IPS-20b (cell line): ENCODE results near the gene DERA.
"Not testable (repeated sequence)": the region's sequence is repeated elsewhere in the genome, so short reads cannot be mapped to it uniquely, and the experiment has no call there.

Experiments
- H3K27ac ChIP-seq: one replicate; pipeline ENCODE4 v1.5.1; 2013; ENCODE audit warnings: low read length
- H3K27me3 ChIP-seq: 2 replicates; pipeline ENCODE4 v1.6.1; 2013; ENCODE audit warnings: mild to moderate bottlenecking, low read length, inconsistent platforms; ENCODE audit not compliant: insufficient read depth
- H3K36me3 ChIP-seq: 2 replicates; pipeline ENCODE4 v1.6.1; 2013; ENCODE audit warnings: low read depth, mild to moderate bottlenecking, inconsistent platforms, low read length, moderate library complexity; ENCODE audit not compliant: insufficient read depth
- H3K4me1 ChIP-seq: 2 replicates; pipeline ENCODE4 v1.6.1; 2013; ENCODE audit warnings: mild to moderate bottlenecking, control low read depth, inconsistent platforms, low read length, moderate library complexity; ENCODE audit not compliant: insufficient read depth
- H3K4me3 ChIP-seq: 2 replicates; pipeline ENCODE4 v1.5.1; 2013; ENCODE audit warnings: mild to moderate bottlenecking, low read length, inconsistent platforms
- H3K9ac ChIP-seq: 2 replicates; pipeline ENCODE4 v1.6.1; 2013; ENCODE audit warnings: low read depth, mild to moderate bottlenecking, inconsistent platforms, low read length, moderate library complexity
- H3K9me3 ChIP-seq: 2 replicates; pipeline ENCODE4 v1.6.1; 2013; ENCODE audit warnings: mild to moderate bottlenecking, low read depth, low read length, inconsistent platforms; ENCODE audit not compliant: insufficient read depth

The DERA gene

GRCh38 chr12:16046266-16046665 is 135.1 kb downstream of the DERA start:
- Histone ChIP-seq H3K9me3 (no peaks in the 10 kb centered on the region), H3K36me3 (no peaks in the 10 kb centered on the region), H3K9ac (no peak overlapping the region), H3K4me1 (no peaks in the 10 kb centered on the region), H3K27ac (no peak overlapping the region), H3K4me3 (no peak overlapping the region), H3K27me3 (no peaks in the 10 kb centered on the region)

GRCh38 chr12:16048511-16048910 is 137.4 kb downstream of the DERA start:
- H3K27me3 ChIP-seq, result no peaks in the 10 kb centered on the region
- H3K9me3 ChIP-seq, result no peaks in the 10 kb centered on the region
- H3K9ac ChIP-seq, result no peak overlapping the region
- H3K36me3 ChIP-seq, result no peaks in the 10 kb centered on the region
- no peak overlapping the region for H3K27ac ChIP-seq
- H3K4me1 ChIP-seq, result no peaks in the 10 kb centered on the region
- no peak overlapping the region for H3K4me3 ChIP-seq

- no peaks in the 10 kb centered on the region for H3K27me3 ChIP-seq
- H3K9me3 ChIP-seq, result no peaks in the 10 kb centered on the region
- H3K36me3 ChIP-seq, result no peaks in the 10 kb centered on the region
- H3K27ac ChIP-seq, result no peak overlapping the region
- H3K4me1 ChIP-seq, result no peaks in the 10 kb centered on the region
- no peak overlapping the region for H3K4me3 ChIP-seq
- H3K9ac ChIP-seq, result no peak overlapping the region
Measured at GRCh38 chr12:16056910-16057309, 145.8 kb downstream of the DERA start.

GRCh38 chr12:16057351-16057751 is 146.2 kb downstream of the DERA start:
- not testable (repeated sequence) for H3K9me3 ChIP-seq, H3K4me1 ChIP-seq, H3K27ac ChIP-seq, H3K36me3 ChIP-seq, H3K27me3 ChIP-seq, H3K9ac ChIP-seq, H3K4me3 ChIP-seq

GRCh38 chr12:16062611-16063010 is 151.5 kb downstream of the DERA start:
- no peak overlapping the region for H3K9ac ChIP-seq
- no peak overlapping the region for H3K27ac ChIP-seq
- H3K36me3 ChIP-seq, result no peaks in the 10 kb centered on the region
- H3K27me3 ChIP-seq, result no peaks in the 10 kb centered on the region
- H3K4me3 ChIP-seq, result no peak overlapping the region
- no peaks in the 10 kb centered on the region for H3K4me1 ChIP-seq
- no peaks in the 10 kb centered on the region for H3K9me3 ChIP-seq

- H3K9me3 ChIP-seq, result no peaks in the 10 kb centered on the region
- no peaks in the 10 kb centered on the region for H3K4me1 ChIP-seq
- no peaks in the 10 kb centered on the region for H3K36me3 ChIP-seq
- H3K27me3 ChIP-seq, result no peaks in the 10 kb centered on the region
- H3K9ac ChIP-seq, result no peak overlapping the region
- no peak overlapping the region for H3K27ac ChIP-seq
- no peak overlapping the region for H3K4me3 ChIP-seq
Measured at GRCh38 chr12:16063726-16064125, 152.6 kb downstream of the DERA start.

GRCh38 chr12:16070113-16070512 is 159.0 kb downstream of the DERA start:
- H3K36me3 ChIP-seq, result no peaks in the 10 kb centered on the region
- H3K4me1 ChIP-seq, result no peaks in the 10 kb centered on the region
- no peak overlapping the region for H3K4me3 ChIP-seq
- H3K9me3 ChIP-seq, result no peaks in the 10 kb centered on the region
- H3K9ac ChIP-seq, result no peak overlapping the region
- no peaks in the 10 kb centered on the region for H3K27me3 ChIP-seq
- no peak overlapping the region for H3K27ac ChIP-seq

- no peak overlapping the region for H3K9ac ChIP-seq
Measured at GRCh38 chr12:16072678-16073077, 161.5 kb downstream of the DERA start.

GRCh38 chr12:16074894-16075293 is 163.8 kb downstream of the DERA start:
- no peak overlapping the region for H3K4me3 ChIP-seq
- H3K9ac ChIP-seq, result no peak overlapping the region
- no peaks in the 10 kb centered on the region for H3K27me3 ChIP-seq
- H3K36me3 ChIP-seq, result no peaks in the 10 kb centered on the region
- H3K4me1 ChIP-seq, result no peaks in the 10 kb centered on the region
- H3K27ac ChIP-seq, result no peak overlapping the region
- H3K9me3 ChIP-seq, result no peaks in the 10 kb centered on the region

More at GRCh38 chr12:16072678-16073077, 161.5 kb downstream of the DERA start:
- Histone ChIP-seq H3K36me3 (no peaks in the 10 kb centered on the region), H3K4me3 (no peak overlapping the region), H3K9me3 (no peaks in the 10 kb centered on the region), H3K4me1 (no peaks in the 10 kb centered on the region), H3K27me3 (no peaks in the 10 kb centered on the region), H3K27ac (no peak overlapping the region)

GRCh38 chr12:16075887-16076286 is 164.8 kb downstream of the DERA start:
- H3K27ac ChIP-seq, result no peak overlapping the region
- no peaks in the 10 kb centered on the region for H3K36me3 ChIP-seq
- H3K9ac ChIP-seq, result no peak overlapping the region
- H3K27me3 ChIP-seq, result no peaks in the 10 kb centered on the region
- no peak overlapping the region for H3K4me3 ChIP-seq
- H3K9me3 ChIP-seq, result no peaks in the 10 kb centered on the region
- no peaks in the 10 kb centered on the region for H3K4me1 ChIP-seq

- no peaks in the 10 kb centered on the region for H3K4me1 ChIP-seq
- no peaks in the 10 kb centered on the region for H3K27me3 ChIP-seq
- no peak overlapping the region for H3K4me3 ChIP-seq
- H3K36me3 ChIP-seq, result no peaks in the 10 kb centered on the region
- no peak overlapping the region for H3K27ac ChIP-seq
- no peaks in the 10 kb centered on the region for H3K9me3 ChIP-seq
- no peak overlapping the region for H3K9ac ChIP-seq
Measured at GRCh38 chr12:16076557-16076956, 165.4 kb downstream of the DERA start.

- no peaks in the 10 kb centered on the region for H3K36me3 ChIP-seq
- H3K4me3 ChIP-seq, result no peak overlapping the region
- H3K27me3 ChIP-seq, result no peaks in the 10 kb centered on the region
- no peak overlapping the region for H3K27ac ChIP-seq
- H3K9ac ChIP-seq, result no peak overlapping the region
- no peaks in the 10 kb centered on the region for H3K4me1 ChIP-seq
- no peaks in the 10 kb centered on the region for H3K9me3 ChIP-seq
Measured at GRCh38 chr12:16076970-16077522, 165.9 kb downstream of the DERA start.
